ENCODE results near the gene COL19A1.
"Not testable (repeated sequence)": the region's sequence is repeated elsewhere in the genome, so short reads cannot be mapped to it uniquely, and the experiment has no call there.

Gene COL19A1

DNA sequence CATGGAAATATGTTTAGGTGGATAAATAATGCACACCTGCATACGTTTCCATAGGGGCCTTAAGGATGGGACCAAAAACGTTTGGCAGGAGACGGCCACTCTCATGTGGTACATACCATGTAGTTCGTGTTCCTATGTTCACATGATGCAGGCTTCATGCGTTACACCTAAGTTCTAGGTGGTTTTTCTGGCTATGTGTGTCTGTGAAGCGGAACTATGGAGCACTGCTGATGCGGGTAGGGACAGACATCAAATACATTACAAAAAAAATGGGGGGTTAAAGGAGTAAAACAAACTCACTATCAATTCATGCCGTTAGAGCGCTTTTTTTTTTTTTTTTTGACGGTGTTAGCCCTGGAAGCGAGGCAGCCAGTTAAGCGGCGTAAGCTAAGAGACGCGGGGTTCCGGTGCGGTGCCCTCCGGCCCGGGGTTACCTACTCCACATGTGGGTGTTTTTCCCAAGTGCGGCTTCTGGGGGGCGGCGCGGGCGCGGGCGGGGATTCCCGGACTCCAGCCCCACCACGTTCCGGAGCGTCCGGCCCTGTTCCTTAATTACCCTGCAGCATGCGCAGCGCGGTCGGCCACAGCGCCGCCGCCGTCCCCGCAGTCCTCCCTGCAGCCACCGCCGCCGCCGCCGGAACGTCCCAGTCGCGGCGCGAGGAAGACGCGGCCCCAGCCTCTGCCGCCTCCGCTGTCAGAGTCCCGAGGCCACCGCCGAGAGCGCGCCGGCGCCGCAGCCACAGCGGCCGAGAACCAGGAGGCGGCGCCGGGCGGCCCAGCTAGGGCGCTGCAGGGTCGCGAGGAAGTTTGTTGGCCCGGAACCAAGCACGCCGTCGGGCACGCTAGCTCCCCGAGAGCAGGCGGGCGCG, 648 bp downstream of the COL19A1 start:
- no peak for DNase-seq (ENCODE audit: low read depth)

DNA sequence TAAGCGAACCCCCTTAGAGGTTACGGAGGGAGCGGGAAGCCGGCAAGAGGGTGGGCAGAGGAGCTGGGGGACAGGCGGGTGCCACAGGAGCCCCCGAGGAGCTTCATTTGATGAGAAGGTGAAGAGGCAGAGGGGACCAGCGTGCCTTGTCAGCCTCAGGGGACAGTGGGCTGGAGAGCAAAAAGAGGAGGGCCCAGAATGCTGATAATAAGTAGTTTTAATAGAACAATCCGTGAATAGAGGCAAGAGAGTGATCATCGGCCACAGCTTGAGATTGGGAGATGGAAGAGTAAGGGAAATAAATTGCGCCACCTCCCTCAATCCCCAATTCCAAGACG, 1.3 kb downstream of the COL19A1 start:
- DNase-seq (ENCODE audit: low read depth): no peak

DNA sequence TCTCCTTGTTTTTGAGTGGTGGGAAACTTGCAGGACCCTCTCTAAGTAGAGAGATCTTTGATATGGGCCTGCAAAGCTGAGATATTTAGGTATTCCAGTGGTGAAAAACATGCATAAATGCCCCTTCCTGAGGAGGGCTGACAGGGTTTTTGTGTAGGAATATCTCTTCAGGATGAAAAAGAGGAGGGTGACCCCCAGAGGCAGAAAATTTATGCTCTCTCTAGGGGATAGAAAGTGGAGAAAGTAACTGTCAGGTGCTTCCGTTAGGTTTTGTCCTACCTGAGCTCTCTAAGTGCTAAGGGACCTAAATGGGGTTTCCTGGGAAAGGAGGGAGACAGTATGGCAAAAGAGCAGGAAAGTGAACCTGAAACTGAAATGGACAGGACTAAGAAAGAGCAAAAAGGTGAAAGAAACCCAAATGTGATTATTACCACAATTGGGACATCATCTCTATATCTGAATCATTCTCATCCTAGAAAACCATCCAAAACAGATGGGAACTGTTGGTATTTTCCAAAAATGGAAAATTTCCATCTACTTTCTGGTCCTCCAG, 2.0 kb downstream of the COL19A1 start:
- no peak for DNase-seq (ENCODE audit: low read depth)

DNA sequence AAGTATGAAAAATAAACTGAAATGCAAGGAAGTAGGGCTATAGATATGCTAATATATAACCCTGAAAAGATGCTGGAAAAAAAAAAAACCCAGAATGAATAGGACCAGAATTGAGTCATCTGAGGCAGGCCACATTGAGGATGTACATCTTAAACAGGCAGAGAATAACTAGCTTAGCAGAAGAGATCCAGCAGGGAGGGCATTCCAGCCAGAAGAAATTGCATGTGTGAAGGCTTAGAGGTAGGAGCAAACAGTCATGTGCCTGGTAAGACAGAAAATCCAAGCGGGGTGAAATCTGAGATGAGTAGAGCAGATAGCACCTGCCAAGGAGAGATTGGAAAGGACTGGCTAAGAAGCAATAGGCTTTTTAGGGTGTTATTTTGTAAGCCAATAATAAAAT, 2.6 kb downstream of the COL19A1 start:
- no peak for DNase-seq (ENCODE audit: low read depth)

DNA sequence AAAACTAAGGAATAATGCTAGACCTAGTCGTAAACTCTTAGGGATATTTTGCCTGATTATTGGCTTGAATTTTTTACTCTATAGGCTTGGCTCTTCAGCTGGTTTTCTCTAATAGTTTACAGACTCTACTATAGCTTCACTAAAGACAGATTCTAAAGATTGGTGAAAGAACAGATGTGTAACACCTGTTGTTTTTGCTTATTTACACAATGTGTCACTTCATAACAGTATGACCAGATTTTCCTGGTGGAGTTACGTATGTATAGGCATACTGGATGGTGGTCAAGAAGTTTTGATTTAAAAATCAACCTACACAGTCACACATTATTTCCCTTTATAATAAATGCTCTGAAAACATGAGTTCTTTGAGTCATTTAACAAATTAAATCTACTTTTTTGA, 4.8 kb downstream of the COL19A1 start:
- no peak for DNase-seq (ENCODE audit: low read depth)

DNA sequence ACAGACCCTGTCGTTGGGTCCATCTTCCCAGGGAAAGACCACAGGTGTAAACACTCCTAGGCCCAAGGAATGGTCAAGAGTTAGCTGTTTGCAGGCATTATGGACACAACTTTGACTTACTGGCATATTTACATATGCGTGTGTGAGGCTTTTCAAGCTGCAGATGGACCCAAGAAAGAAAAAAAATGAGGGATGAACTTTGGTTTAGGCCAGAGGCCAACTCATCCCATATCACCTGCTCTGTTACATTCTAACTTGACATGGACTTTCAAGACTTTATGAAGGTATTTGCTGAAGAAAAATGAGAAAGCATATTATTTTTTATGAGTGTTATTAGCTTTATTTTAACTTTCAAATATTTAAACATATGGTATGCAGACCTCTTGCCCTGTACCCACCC, 6.9 kb downstream of the COL19A1 start:
- no peak for DNase-seq (ENCODE audit: low read depth)

DNA sequence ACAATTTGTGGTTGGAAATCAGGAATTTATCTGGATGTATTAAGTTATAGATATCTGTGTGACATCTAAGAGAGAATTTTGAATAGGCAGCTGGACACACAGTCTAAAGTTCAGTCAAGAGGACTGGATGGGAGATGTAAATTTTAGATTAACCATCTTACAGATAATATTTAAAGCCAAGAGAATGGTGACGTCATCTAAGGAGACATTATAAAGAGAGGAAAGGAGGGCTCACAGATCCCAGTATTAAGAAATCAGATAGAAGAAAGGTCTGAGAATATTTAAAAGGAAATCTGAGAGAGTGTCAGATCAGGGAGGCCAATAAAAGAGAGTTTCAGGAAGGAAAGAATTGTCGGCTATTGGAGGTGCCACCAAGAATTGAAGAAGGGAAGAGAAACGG, 9.4 kb downstream of the COL19A1 start:
- no peak for DNase-seq (ENCODE audit: low read depth)

DNA sequence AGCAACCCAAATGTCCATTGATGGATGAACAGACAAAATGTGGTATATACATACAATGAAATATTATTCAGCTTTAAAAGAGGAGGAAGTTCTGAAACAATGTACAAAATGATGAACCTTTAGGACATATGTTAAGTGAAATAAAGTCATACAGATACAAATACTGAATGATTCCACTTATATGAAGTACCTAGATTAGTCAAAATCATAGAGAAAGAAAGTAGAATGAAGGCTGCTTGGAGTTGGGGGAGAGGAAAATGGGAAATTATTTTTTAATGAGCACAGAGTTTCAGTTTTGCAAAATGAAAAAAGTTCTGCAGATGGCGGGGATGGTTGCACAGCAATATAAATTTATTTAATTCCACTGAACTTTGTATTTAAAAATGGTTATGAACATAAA, 12.4 kb downstream of the COL19A1 start:
- DNase-seq (ENCODE audit: low read depth): no peak

DNA sequence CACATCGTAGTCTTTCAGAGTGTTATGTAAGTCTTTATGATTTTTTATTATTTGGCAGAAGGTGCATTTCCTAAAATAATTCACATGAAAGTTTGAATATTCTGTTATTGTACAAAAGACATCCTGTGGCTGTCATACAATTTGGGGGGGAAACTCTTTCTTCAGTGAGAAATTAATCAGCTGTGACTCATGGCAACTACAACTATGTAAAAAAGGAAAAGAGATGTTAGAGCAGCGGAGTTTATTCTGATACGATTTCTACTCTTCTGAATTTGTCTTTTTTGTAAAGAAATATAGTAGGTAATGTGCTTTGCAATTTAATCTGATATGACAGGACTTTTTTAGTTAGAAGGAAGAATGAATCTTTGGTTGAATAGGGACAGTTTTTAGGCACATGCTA, 14.2 kb downstream of the COL19A1 start:
- no peak for DNase-seq (ENCODE audit: low read depth)

DNA sequence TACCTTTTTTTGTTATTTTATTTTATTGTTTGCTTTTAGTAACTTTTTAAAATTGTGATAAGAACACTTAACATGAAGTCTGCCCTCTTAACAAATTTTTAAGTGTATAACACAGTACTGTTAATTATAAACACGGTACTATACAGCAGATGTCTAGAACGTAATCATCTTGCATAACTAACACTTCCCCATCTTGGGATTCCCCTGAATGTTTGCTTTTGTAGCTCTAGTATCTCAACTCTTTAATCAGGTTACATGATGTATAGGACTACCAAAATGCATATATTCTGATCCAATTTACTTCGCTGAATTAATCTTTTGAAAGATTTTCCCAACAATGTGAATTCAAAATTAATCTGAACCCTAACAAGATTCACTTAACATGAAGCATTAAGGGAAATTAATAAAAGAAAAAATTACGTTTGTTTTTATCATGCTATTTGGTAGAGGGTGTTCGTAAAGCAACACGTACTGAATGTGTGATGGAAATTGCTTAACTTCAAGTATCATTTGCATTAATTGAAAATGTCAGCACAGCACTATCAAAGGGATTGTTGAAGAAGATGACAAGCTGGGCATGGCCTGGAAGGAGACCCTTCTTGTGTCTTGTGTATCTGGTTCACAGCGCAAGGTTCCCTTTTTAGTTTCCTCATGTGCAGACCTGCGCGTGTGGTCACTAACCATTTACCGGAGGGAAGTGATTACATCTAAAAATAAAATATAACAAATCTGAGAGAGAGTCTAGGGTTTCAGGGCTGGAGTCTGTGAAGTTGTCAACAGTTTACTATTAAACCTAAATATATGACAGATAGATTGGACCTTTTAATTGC, 15.2 kb downstream of the COL19A1 start:
- DNase-seq (ENCODE audit: low read depth): no peak

DNA sequence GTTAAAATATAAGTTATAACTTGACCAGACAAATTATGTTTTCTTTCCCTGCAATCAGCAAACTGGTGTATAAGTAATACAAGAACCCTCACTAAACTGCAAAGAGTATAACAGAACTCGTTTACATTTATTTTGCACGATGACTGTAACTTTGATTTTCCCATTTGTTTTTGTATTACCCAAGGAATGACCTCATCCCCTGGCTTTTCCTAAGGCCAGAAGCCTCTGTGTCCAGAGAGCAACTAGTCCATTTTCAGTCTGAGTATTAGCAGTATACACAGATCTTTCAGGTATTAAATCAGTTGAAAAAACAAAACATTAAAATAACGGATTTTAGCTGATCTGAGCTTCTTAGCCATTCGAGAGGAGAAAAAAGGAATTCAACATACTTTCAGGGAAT, 17.2 kb downstream of the COL19A1 start:
- no peak for DNase-seq (ENCODE audit: low read depth)

DNA sequence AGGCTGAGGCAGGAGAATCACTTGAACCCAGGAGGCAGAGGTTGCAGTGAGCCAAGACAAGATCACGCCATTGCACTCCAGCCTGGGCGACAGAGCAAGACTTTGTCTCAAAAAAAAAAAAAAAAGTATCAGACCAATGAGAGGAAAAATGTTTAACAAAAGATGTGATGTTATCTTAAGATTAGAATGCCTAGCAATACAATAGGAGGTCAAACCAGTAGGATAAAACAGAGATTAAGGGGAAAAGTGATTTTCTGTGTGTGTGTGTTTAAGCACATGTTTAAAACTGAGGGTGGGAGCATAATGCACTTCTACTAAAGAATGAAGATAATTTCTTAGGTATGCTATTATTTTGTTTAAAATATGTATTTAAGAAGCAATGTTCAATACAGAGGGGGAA, 17.9 kb downstream of the COL19A1 start:
- no peak for DNase-seq (ENCODE audit: low read depth)

DNA sequence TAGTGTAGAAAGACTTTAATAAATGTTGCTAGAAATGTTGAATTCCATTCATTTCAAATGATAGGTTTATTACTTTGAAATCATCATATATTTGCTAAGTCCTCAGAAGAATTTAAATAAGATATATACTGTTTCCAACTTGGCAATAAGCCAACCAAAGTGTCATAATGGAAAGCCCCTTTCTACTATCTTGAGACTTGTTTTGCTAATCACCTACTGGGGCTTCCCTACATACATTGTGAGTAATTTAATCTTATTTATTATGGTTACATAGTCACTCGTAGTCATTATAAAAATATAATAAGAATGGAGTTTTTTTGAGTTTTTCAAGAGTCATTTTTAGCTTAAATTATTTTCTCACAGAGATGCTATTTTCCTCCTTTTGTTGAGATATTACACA, 20.7 kb downstream of the COL19A1 start:
- no peak for DNase-seq (ENCODE audit: low read depth)

DNA sequence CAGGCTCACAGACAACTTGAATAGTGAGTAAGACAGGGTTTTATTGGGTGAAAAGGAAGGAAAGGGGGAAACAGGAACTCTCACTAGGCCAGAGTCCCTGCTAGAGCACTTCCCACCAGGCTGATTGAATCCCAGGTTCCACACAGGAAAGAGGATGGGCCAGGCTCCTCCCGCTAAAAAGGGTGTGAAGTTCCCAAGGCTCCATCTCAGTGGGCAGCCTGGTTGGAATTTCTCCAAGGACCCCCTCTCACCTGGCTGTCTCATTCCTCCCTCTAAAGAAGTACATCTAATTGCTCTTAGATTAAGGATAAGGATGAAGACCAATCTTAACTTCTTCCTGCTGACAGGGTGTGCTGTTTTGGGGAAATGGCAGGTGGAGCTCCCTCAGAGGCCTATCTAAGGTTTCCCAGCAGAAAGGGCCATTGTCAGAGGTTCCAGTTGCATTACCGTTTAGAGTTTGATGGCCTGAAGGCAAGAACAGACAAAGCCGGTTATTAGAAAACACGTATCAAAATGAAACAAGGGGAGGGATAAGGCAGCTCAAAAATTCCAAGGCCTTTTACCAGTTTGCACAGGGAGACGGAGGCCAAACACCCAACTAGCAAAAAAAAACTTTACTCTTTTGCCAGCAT, 21.5 kb downstream of the COL19A1 start:
- no peak for DNase-seq (ENCODE audit: low read depth)

DNA sequence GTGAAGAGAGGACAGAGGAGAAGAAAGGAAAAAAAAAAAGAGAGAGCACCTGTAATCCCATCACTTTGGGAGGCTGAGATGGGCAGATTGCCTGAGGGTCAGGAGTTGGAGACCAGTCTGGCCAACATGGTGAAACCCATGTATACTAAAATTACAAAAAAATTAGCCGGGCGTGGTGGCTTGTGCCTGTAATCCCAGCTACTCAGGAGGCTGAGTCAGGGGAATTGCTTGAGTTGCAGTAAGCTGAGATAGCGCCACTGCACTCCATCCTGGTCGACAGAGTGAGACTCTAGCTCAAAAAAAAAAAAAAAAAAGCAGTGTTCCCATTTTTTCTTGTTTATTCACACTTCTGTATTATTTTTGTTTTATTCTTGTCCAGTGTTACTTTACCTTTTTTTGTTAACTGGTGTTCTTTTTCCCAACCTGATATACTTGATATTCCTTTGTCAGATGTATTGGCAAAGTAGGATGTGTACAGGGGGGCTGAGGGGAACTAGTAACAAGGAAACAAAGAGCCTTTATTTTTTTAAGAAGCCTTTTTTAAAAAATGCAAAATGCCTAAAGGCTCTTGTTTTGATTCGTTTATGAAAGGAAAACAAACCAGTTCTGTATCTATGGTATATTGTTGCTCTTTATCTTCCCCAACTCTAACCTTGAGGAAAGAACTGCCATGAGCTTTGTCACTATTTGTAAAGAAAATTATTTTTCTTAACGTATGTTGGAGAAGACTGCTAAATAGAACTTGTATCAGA, 22.3 kb downstream of the COL19A1 start:
- DNase-seq (ENCODE audit: low read depth): no peak

DNA sequence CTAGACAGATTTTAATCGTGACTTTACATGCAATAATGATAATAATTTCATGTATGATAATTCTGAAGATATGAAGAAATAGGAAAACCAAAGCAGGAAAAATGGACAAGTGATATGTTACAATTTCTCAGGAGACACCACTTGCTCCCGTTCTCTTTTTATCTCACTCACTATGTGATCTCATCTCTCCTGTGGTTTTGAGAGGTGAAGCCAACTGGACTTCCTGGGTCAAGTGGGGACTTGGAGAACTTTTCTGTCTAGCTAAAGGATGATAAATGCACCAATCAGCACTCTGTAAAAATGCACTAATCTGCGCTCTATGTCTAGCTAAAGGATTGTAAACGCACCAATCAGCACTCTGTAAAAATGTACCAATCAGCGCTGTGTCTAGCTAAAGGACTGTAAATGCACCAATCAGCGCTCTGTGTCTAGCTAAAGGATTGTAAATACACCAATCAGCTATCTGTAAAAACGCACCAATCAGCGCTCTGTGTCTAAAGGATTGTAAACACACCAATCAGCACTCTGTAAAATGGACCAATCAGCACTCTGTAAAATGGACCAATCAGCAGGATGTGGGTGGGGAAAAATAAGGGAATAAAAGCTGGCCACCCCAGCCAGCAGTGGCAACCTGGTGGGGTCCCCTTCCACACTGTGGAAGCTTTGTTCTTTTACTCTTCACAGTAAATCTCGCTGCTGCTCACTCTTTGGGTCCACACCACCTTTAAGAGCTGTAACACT, 23.0 kb downstream of the COL19A1 start:
- DNase-seq (ENCODE audit: low read depth): not testable (repeated sequence)

DNA sequence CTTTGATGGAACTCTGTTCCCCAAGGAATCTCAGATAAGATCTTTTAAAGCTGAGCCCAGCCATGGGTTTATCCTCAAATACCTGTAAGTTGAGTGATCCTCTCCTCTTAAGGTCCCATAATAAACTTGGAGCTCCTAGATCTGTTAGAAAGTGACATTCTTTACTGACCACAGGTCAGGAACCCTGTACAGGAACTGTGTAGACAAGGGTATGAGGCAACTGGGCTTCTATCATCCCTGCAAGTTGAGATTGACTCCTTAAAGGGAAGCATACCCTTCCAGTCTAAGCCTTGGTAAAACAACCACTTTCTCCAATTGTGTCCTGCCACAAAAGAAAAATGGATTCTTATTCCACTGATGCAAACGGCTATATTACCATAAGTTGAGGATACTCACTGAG, 26.2 kb downstream of the COL19A1 start:
- DNase-seq (ENCODE audit: low read depth): not testable (repeated sequence)

DNA sequence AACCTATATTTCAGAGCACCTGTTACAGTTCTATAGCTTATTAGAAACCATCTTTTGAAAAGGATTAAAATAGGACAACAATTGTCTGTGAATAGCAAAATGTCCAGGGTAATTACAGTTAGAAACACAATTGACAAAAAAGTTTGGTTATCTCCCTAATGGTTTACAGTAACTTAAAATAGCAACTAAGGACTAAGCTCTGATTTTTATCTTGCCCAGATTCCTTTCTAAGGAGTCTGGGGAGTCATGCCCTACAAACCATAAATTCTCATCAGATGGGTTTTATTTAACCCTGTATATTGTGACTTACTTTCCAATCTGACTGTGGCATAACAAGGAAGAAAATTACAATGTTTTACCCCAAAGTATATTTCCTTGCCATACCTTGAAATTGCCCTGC, 26.9 kb downstream of the COL19A1 start:
- not testable (repeated sequence) for DNase-seq (ENCODE audit: low read depth)

DNA sequence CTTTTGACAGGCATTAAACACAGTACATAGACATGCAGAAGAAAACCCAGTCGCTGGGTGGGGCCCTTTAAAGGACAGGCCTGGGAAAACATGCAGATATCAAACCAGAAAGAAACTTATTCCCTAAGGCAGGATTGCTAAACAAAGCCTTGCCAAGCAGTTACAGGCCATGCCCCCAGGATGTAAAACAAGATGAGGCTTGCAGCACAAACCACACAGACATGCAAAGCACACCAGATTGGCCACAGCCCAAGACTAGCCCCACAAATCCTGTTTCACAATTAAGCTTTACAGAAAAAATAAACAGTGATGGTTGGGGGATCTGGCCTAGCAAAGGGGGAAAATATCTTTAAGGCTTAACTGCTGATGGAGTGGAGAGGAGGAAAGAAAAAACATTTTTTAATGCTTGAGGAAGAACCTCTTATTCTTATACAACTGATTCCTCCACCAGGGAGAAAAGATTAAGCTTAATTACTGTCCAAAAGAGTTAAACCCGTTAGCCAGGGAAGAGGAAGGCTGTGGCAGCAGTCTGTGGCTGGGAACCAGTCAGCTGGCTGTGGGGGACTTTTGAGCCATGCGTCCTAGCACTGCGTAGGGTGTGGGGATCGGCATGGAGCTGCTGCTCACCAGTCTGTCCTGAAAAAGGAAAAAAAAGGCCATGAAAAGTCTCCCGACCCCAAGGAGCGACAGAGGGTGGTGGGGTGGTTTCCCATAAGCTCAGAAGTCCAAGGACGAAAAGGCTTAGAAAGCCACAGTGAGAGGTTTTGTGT, 28.4 kb downstream of the COL19A1 start:
- no peak for DNase-seq (ENCODE audit: low read depth)

DNA sequence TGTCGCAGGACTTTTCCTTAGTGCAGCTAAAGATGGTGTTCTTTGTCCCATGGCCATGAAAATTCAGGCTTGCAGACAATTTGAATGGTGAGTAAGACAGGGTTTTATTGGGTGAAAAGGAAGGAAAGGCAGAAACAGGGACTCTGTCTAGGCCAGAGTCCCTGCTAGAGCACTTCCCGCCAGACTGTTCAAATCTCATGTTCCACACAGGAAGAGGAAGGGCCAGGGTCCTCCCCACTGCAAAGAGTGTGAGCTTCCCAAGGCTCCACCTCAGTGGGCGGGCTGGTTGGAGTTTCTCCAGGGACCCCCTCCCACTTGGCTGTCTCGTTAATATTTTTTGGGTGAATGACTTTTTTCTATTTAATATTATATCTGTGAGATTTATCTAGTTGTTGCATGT, 29.0 kb downstream of the COL19A1 start:
- DNase-seq (ENCODE audit: low read depth): no peak

Data from HS-27A (cell line).